ENCODE measurements around the gene ITGB8.
A peak's percentile ranks its signal among the peaks of the same experiment; 100 is the strongest.

Gene ITGB8

GRCh38 chr7:20435305-20435704 is 104.6 kb downstream of the ITGB8 start:
- DNase-seq: no peak

DNA sequence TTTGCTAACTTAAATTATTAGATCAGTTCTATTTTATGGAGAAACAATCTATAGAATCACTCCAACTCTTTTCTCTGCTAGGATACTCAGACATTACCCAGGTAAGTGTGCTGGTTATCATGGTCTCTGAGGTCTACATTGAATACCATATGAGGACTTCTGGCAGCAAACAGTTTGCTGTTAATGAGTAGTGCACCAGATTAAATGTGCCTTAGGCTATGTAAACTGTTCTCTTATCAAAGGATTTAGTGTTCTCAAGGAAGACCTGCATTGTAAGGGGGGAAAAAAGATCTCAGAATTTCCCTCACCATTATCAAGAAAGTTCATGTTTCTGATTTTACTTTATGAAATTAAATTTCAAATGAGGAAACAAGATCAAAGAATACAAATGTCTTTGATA is 107.5 kb downstream of the ITGB8 start:
- DNase-seq: no peak

GRCh38 chr7:20438694-20439376 is 108.1 kb downstream of the ITGB8 start:
- DNase-seq: no peak

DNA sequence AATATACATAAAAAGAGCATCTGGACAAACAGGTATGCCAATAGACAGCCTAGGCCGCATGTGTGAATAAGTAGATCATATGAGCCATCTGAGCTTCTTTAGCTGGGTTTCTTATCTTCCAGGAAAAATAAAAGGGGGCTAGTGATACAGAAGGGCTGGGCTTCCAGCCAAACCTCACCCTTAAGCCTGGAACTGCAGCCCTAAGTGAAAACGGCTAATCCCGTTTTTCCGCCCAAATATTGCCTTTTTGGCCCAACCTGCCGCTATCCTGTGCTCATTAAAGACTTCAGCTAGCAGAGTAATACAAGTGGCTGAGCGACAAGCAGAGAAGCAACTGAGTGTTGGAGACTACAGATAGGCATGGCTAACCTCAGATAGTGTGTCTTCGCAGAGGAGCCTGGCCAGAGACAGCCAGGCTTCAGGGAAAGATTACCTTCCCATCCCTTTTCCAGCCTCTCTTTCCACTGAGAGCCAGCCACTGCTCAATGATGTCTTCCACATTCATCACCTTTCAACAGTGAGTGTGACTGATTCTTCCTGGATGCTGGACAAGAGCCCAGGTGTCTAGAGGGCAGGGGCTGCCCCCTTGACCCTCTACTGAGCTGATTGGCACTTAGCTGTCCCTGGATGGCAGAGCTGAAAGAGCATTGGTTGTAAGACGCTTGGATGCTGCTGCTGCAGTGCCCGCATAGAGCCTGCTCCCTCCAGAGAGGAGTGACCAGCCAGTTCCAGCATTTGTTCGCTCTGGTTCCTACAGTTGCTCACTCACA is 108.9 kb downstream of the ITGB8 start:
- DNase-seq: no peak

DNA sequence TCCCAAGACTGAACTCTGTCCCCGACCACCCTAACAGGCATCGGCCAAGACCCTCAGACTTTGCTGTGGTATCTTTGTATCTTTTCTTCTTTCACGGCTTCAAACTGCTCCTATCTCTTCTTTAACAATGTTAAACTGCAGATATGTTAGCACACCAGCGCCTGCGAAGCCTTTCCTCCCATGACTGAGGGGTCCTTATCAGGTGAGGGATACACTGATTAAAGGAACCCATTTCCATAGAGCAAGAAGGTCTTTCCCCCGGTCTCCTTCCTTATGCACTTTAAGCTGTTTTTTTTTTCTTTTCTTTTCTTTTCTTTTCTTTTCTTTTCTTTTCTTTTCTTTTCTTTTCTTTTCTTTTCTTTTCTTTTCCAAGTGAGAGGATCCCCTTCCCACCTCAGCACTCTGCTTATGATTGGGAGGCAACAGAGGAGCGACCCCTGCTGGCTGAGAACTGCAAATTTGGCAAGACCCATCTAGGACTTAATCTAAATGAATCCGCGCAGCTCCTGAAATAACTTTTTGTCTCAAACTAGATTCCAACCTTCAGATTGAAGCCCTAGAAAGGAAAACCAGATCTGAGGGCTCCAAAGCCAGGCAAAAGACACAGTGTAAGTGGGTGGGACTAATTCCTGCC is 109.9 kb downstream of the ITGB8 start:
- peak in 1 of 2 experiments; percentile 2 for DNase-seq

GRCh38 chr7:20441346-20441745 is 110.6 kb downstream of the ITGB8 start:
- no peak for DNase-seq

DNA sequence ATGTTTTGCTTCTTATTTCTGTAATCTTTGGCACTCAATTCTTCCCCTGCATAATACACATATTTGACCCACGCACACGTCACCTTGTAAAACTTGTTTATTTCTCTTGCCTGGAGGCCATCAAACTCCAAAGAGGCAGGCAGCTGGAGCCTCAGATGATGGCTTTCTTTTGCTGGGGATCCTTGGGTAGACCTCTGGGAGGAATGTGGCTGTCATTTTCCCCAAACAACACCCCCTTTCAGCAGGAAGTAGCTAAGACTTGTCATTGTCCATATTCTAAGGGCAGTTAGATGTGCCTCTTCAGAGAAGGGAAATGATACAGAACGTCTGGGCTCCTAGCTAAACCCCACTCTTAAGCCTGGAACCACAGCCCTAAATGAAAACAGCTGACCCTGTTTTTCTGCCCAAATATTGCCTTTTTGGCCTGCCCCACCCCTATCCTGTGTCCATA is 111.3 kb downstream of the ITGB8 start:
- no peak for DNase-seq

DNA sequence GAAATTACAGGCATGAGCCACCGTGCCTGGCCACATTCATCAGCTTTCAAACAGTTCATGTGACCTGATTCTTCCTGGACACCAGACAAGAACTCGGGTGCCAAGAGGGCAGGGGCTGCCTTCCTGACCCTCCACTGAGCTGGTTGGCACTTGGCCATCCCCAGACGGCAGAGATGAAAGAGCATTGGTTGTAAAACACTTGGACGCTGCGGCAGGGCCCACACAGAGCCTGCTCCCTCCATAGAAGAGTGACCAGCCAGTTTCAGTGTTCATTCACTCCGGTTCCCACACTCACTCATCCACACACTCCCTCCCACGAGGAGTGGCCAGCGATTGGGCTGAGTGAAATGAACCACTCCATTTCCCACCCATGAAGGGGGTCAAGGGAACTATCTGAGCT is 112.3 kb downstream of the ITGB8 start:
- DNase-seq: no peak

- no peak for DNase-seq
Measured at GRCh38 chr7:20444030-20444800, 113.5 kb downstream of the ITGB8 start.

GRCh38 chr7:20447021-20447650 is 116.4 kb downstream of the ITGB8 start:
- no peak for DNase-seq

DNA sequence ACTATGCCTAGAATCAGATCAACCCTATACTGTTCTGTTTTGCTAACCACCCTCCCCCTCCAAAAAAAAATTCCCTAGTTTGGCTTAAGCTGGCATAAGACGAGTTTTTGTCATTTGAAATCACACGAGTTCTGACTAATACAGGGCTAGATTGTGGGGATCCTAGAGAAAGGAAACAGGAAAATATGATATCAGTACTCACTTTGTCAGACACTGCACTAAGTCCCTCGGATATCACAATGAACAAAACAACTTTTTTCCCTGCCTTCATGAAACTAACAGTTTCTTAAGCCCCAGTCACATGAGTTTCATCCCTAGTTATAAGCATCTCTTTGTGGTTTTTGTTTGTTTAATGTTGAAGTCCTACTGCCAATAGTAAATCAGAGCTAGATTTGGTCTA is 118.5 kb downstream of the ITGB8 start:
- DNase-seq: no peak

- no peak for DNase-seq
Measured at GRCh38 chr7:20450536-20450935, 119.8 kb downstream of the ITGB8 start.

DNA sequence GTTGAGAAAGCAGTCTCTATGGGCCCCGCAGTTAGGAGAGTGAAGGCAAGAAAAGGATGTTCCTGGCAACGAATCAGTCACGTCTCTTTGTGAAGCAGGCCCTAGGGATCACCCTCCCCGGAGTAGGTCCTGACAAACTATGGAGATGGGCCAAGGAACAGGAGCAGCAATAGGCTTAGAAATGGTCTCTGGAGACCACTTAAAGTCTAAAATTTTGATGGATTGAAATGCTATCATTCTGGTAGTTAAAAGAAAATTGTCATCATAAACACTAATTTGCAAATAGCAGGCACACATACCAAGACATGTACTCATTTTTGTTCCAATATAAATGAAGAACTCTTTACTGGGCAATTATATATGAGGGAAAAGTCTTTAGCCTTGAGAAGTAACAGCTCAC is 123.5 kb downstream of the ITGB8 start:
- DNase-seq: no peak

DNA sequence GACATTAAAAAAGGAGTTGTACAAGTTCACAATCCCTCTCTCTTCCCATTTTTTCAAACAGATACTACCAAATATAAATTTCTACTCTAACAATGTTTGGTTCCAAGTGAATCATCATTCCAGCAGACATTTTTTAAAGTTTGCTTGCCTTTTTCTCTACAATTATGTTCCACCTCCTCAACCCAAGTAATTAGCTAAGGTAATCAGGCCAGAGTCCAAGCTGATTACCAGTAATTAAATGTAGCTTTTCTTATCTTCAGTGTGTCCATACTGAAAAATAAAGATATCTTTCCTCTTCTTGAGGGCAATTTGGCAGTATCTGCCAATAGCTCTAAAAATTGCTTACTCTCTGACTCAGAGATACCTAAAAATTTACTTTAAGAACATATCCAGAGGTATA is 126.0 kb downstream of the ITGB8 start:
- DNase-seq: no peak

DNA sequence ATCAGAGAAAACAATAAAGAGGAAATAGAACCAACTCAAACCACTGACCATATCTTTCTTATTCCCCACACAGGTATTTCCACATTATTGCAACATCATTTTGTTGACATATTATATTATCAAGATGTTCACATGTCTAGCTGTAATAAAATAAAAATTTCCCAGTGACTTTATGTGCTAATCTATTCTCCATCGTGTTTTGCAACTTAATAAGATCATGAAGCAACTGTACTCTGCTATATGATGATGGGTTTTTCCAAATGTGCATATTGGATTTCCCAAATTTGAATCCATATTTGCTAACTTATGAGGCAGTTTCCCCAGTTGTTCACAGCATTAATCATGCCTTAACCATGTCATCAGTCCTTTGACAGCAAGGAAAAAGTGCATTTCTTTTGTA is 127.8 kb downstream of the ITGB8 start:
- DNase-seq: no peak

DNA sequence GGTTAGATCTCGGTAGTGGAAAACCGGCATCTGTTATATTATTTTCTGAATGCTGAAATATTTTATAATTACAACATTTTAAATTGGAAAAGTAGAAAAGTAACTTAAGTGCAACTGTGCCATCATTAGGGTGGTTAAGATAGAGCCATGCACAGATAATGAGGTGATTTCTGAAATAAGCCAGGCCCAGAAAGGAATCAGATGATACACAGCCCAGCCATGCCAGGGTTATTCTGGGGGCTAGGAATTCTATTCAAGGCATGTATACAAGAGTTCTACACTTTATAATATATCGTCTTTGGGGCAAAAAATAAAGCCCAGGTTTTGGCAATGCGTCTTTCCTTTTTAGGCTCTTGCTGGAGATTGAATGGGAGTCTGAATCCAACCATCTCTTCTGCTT is 128.7 kb downstream of the ITGB8 start:
- no peak for DNase-seq

GRCh38 chr7:20464891-20465290 is 134.2 kb downstream of the ITGB8 start:
- DNase-seq: no peak
